H1 (cell line): ENCODE data around the gene TMEM165. TPM values are rescaled to one million over a fixed set of nuclear protein-coding genes. Genes with fewer than 3 reads are reported as not detected.

ENCODE experiments used
- CHD7 ChIP-seq: fragments of 300-600 bp; sonication (generic); IDR thresholded peaks from 2 replicates; pipeline ENCODE4 v1.7.1; 2012; ENCODE audit warnings: low read length, moderate library complexity, mild to moderate bottlenecking, inconsistent platforms; ENCODE audit not compliant: insufficient replicate concordance
- CTCF ChIP-seq, 3 experiments: IDR thresholded peaks; 1 replicate in 2 of 3; 2 replicates in 1 of 3; pipeline versions ENCODE4 v1.5.1 to v1.6.1; 2011; ENCODE audit warnings: low read length in 3 of 3, mild to moderate bottlenecking in 3 of 3, inconsistent platforms in 2 of 3, low read depth in 1 of 3, moderate library complexity in 1 of 3; ENCODE audit not compliant: insufficient read depth in 1 of 3; ENCODE audit errors: control extremely low read depth in 1 of 3
- KDM5A ChIP-seq: fragments of 200-600 bp; IDR thresholded peaks from 2 replicates; pipeline ENCODE4 v1.7.1; 2012; ENCODE audit warnings: mild to moderate bottlenecking, low read length, inconsistent platforms, mixed read lengths
- NANOG ChIP-seq: IDR thresholded peaks from 2 replicates; pipeline ENCODE4 v1.6.1; 2011; ENCODE audit warnings: low read length, low read depth, mild to moderate bottlenecking, inconsistent platforms; ENCODE audit not compliant: insufficient read depth, poor library complexity, severe bottlenecking
- SIN3A ChIP-seq, 2 experiments: IDR thresholded peaks in 1 of 2; conservative IDR thresholded peaks in 1 of 2; 2 replicates each; pipeline ENCODE4 v1.6.1; 2011 to 2012; ENCODE audit warnings: low read length in 2 of 2, improper control_type of control experiment in 1 of 2, low read depth in 1 of 2, mild to moderate bottlenecking in 1 of 2
- TAF1 ChIP-seq: IDR thresholded peaks from 2 replicates; pipeline ENCODE4 v1.6.1; 2011; ENCODE audit warnings: mild to moderate bottlenecking, low read depth, low read length
- polyA plus RNA-seq, 7 experiments: library from polyadenylated mRNA; depleted of rRNA in 3 of 7; stranded (reverse) in 5 of 7; unstranded in 2 of 7; fragments of >200 nt in 5 of 7; fragments of 200-250 nt in 2 of 7; gene quantifications; 1 replicate in 5 of 7; 2 replicates in 1 of 7; 4 replicates in 1 of 7; pipeline versions ENCODE4 v1.2.1 to v1.2.3, GENCODE V29; 2011 to 2013; ENCODE audit warnings: missing spikeins in 2 of 7, mixed read lengths in 2 of 7
- total RNA-seq: library from RNA; stranded (reverse); fragmentation: NEBNext Ultra II Directional; extraction: Animal tissue kit (Norgen Biotek cat#: 25700); gene quantifications from 2 replicates; pipeline ENCODE4 v1.2.1, GENCODE V29; 2021

The TMEM165 gene
- total and polyA plus RNA-seq, 2 of the 8 experiments (the other 6 are each of a cell fraction or from before 2014, with no cell fraction given) = 85.5 to 125 TPM

- no peak for TF ChIP-seq SIN3A (conservative IDR thresholded peaks at IDR 0.05 in 1 of 2, IDR thresholded peaks at IDR 0.05 in 1 of 2; ENCODE audit: low read depth in 1 of 2, low read length in 2 of 2)
- TF ChIP-seq CTCF (IDR thresholded peaks at IDR 0.05; ENCODE audit: control extremely low read depth in 1 of 3, insufficient read depth in 1 of 3, low read depth in 1 of 3, low read length in 3 of 3) = no peak
- TF ChIP-seq KDM5A = no peak
- no peak for TF ChIP-seq TAF1
- no peak for TF ChIP-seq NANOG
- TF ChIP-seq CHD7 = no peak
- TF ChIP-seq, all 59 proteins: peak for 0
Measured at GRCh38 chr4:55406545-55406944, 10.8 kb downstream of the TMEM165 start (continued).
